SK-N-SH (cell line): Measurements from ENCODE around the gene ATG3. TPM values are rescaled to one million over a fixed set of nuclear protein-coding genes. Genes with fewer than 3 reads are reported as not detected.

Experiments used
- CTCF ChIA-PET: fragments of 300-600, 350-600 bp; formaldehyde crosslinking; extraction: SDS; loops from one replicate; lab custom pipeline; 2021; lab: Yijun Ruan, JAX
- POLR2A ChIA-PET: fragments of 350-600 bp; sonication (Branson Sonifier 250); formaldehyde crosslinking; extraction: SDS; loops from one replicate; lab custom pipeline; 2020; ENCODE audit warnings: antibody characterized with exemption, inconsistent platforms; lab: Yijun Ruan, JAX
- DNase-seq: peaks from one replicate; pipeline ENCODE4 v3.0.0; 2012
- H2AFZ ChIP-seq: fragments of 200-600 bp; sonication (generic); 2 replicates; pipeline ENCODE4 v1.8.1; 2016; ENCODE audit warnings: antibody characterized with exemption, mild to moderate bottlenecking, low read depth
- H3F3A ChIP-seq: fragments of 200-600 bp; sonication (generic); replicated peaks from 2 replicates; pipeline ENCODE3; 2016; ENCODE audit warnings: antibody characterized with exemption, mild to moderate bottlenecking; ENCODE audit not compliant: insufficient read depth
- H3K27ac ChIP-seq, 2 experiments: fragments of 200-500 bp in 1 of 2; fragments of 200-600 bp in 1 of 2; sonication (Bioruptor generic) in 1 of 2; sonication (generic), shearing (Covaris generic) in 1 of 2; 2 replicates each; pipeline versions ENCODE4 v1.5.1 to v1.6.1; 2014 to 2016; ENCODE audit warnings: low read depth in 2 of 2, inconsistent platforms in 1 of 2, low read length in 1 of 2, mild to moderate bottlenecking in 1 of 2, mixed read lengths in 1 of 2
- H3K27me3 ChIP-seq: fragments of 200-600 bp; sonication (generic), shearing (Covaris generic); 2 replicates; pipeline ENCODE4 v1.6.1; 2016; ENCODE audit warnings: mixed run types; ENCODE audit not compliant: insufficient read depth
- H3K36me3 ChIP-seq, 2 experiments: fragments of 200-500 bp in 1 of 2; fragments of 200-600 bp in 1 of 2; sonication (Bioruptor generic) in 1 of 2; sonication (generic) in 1 of 2; replicated peaks in 1 of 2; 2 replicates each; pipeline versions ENCODE3 to v1.5.1; 2014 to 2016; ENCODE audit warnings: low read length in 1 of 2, mild to moderate bottlenecking in 1 of 2; ENCODE audit not compliant: insufficient read depth in 2 of 2, control insufficient read depth in 1 of 2
- H3K4me1 ChIP-seq, 2 experiments: fragments of 200-500 bp in 1 of 2; fragments of 200-600 bp in 1 of 2; sonication (Bioruptor generic) in 1 of 2; sonication (generic), shearing (Covaris generic) in 1 of 2; 2 replicates each; pipeline versions ENCODE4 v1.5.1 to v1.6.1; 2014 to 2016; ENCODE audit warnings: low read depth in 1 of 2, low read length in 1 of 2, mixed run types in 1 of 2; ENCODE audit not compliant: insufficient read depth in 2 of 2, control insufficient read depth in 1 of 2
- H3K4me2 ChIP-seq: fragments of 200-600 bp; sonication (generic), shearing (Covaris generic); 2 replicates; pipeline ENCODE4 v1.6.1; 2017; ENCODE audit warnings: mixed run types
- H3K4me3 ChIP-seq, 2 experiments: fragments of 200-500 bp in 1 of 2; fragments of 200-600 bp in 1 of 2; sonication (Bioruptor generic) in 1 of 2; sonication (generic), shearing (Covaris generic) in 1 of 2; 2 replicates each; pipeline versions ENCODE4 v1.5.1 to v1.8.1; 2014 to 2016; ENCODE audit warnings: low read depth in 2 of 2, inconsistent platforms in 1 of 2, low read length in 1 of 2, mild to moderate bottlenecking in 1 of 2, mixed read lengths in 1 of 2, moderate library complexity in 1 of 2
- H3K79me2 ChIP-seq: fragments of 200-600 bp; sonication (generic); 2 replicates; pipeline ENCODE4 v1.8.1; 2017; ENCODE audit warnings: mild to moderate bottlenecking; ENCODE audit not compliant: insufficient read depth
- H3K9ac ChIP-seq: fragments of 200-600 bp; sonication (generic); 2 replicates; pipeline ENCODE4 v1.6.1; 2017; ENCODE audit warnings: mixed run types
- H3K9me2 ChIP-seq: fragments of 200-600 bp; sonication (generic); 2 replicates; pipeline ENCODE4 v1.6.1; 2017; ENCODE audit warnings: mixed run types
- H3K9me3 ChIP-seq: fragments of 200-600 bp; sonication (generic); 2 replicates; pipeline ENCODE4 v1.6.1; 2017; ENCODE audit warnings: mixed run types, mild to moderate bottlenecking, moderate library complexity
- H4K20me1 ChIP-seq: fragments of 200-600 bp; sonication (generic); 2 replicates; pipeline ENCODE4 v1.6.1; 2017; ENCODE audit warnings: mild to moderate bottlenecking, mixed run types; ENCODE audit not compliant: insufficient read depth
- EP300 ChIP-seq, 2 experiments: IDR thresholded peaks; 2 replicates each; pipeline versions ENCODE4 v1.4.0 to v1.6.1; 2012; ENCODE audit warnings: borderline replicate concordance in 1 of 2, low read depth in 1 of 2, low read length in 1 of 2
- EZH2phosphoT487 ChIP-seq: fragments of 200-600 bp; sonication (generic); IDR thresholded peaks from 2 replicates; pipeline ENCODE4 v1.6.1; 2017; ENCODE audit warnings: low read depth, mixed run types, mild to moderate bottlenecking, antibody characterized with exemption, moderate library complexity, borderline replicate concordance
- FOXM1 ChIP-seq: IDR thresholded peaks from 2 replicates; pipeline ENCODE4 v1.4.0; 2012; ENCODE audit warnings: low read depth, mild to moderate bottlenecking
- IRF3 ChIP-seq: fragments of 150-350 bp; IDR thresholded peaks from 2 replicates; pipeline ENCODE4 v1.6.1; 2016; ENCODE audit warnings: mild to moderate bottlenecking, low read depth, low read length
- POLR2AphosphoS5 ChIP-seq: IDR thresholded peaks from 2 replicates; pipeline ENCODE4 v1.6.1; 2012; ENCODE audit warnings: low read depth, low read length
- RAD21 ChIP-seq: IDR thresholded peaks from 2 replicates; pipeline ENCODE4 v1.6.1; 2012; ENCODE audit warnings: mild to moderate bottlenecking, low read length
- REST ChIP-seq: IDR thresholded peaks from 2 replicates; pipeline ENCODE4 v1.6.1; 2012; ENCODE audit warnings: mild to moderate bottlenecking, low read depth, low read length, moderate library complexity
- RXRA ChIP-seq: IDR thresholded peaks from 2 replicates; pipeline ENCODE4 v1.4.0; 2012; ENCODE audit warnings: low read depth, mild to moderate bottlenecking, borderline replicate concordance
- SIN3A ChIP-seq: IDR thresholded peaks from 2 replicates; pipeline ENCODE4 v1.6.1; 2012; ENCODE audit warnings: low read depth, mild to moderate bottlenecking, low read length, moderate library complexity, borderline replicate concordance
- SMC3 ChIP-seq: IDR thresholded peaks from 2 replicates; pipeline ENCODE4 v1.6.1; 2012; ENCODE audit warnings: low read depth, low read length, improper control_type of control experiment
- TCF12 ChIP-seq: IDR thresholded peaks from 2 replicates; pipeline ENCODE4 v1.4.0; 2012
- TEAD4 ChIP-seq: IDR thresholded peaks from 2 replicates; pipeline ENCODE4 v1.4.0; 2012; ENCODE audit warnings: mild to moderate bottlenecking, borderline replicate concordance; ENCODE audit not compliant: insufficient read depth
- USF1 ChIP-seq: IDR thresholded peaks from 2 replicates; pipeline ENCODE4 v1.4.0; 2012; ENCODE audit warnings: low read depth, borderline replicate concordance
- YY1 ChIP-seq: IDR thresholded peaks from 2 replicates; pipeline ENCODE4 v1.4.0; 2012; ENCODE audit warnings: low read depth, mild to moderate bottlenecking
- WGBS: methylation state at CpG from one replicate; pipeline ENCODE4 v1.1.6; 2017; ENCODE audit warnings: low lambda C conversion rate; 5-methylcytosine and 5-hydroxymethylcytosine counted together
- polyA plus RNA-seq, 3 experiments: library from polyadenylated mRNA; depleted of rRNA; stranded (reverse); fragments of >200 nt; gene quantifications; 2 replicates each; pipeline ENCODE4 v1.2.3, GENCODE V29; 2012
- TF ChIP-seq, protein P1 (sequence below): fragments of 200-600 bp; sonication (generic); IDR thresholded peaks from 2 replicates; pipeline ENCODE4 v1.6.1; 2017; ENCODE audit warnings: antibody characterized with exemption, mild to moderate bottlenecking, moderate library complexity
- TF ChIP-seq, protein P2 (sequence below): fragments of 150-350 bp; IDR thresholded peaks from 2 replicates; pipeline ENCODE4 v1.6.1; 2017; ENCODE audit warnings: antibody characterized with exemption, low read length, low read depth, borderline replicate concordance

Gene ATG3
- polyA plus RNA-seq, 1 of the 3 experiments (the other 2 are of a cell fraction): 38.8 TPM

DNA sequence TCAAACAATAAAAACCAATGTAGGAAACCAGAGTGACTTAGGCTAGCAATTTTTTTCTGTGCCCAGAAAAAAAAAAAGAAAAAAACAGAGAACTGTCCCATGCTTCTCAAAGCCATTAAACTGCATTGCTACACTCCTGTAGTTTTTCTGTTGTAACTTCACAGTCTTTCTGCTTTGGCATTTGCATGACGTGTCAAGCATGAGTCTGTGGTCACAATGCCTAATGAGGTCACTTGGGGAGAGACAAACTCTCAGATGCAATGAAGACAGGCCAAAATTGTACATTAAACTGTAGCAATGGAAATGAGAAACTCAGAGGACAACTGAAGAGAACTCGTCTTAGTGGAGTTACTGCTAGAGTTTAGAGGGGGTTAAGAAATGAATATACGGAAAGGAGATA, 48.4 kb upstream of the ATG3 start (continued):
- TF ChIP-seq REST (no peak), SIN3A (no peak), RAD21 (no peak), POLR2AphosphoS5 (no peak), SMC3 (no peak)

- H3K27ac ChIP-seq: peak overlapping the region in 1 of 2 experiments; percentile 96; a peak in 2 of 4 replicates
- no peaks in the 10 kb centered on the region for H3K9me2 ChIP-seq
- H3K36me3 ChIP-seq: peaks cover 53 to 67% of the 10 kb centered on the region in 2 experiments
- no peak overlapping the region for H2AFZ ChIP-seq
- H3K4me1 ChIP-seq: peaks cover 4 to 5% of the 10 kb centered on the region in 2 experiments; a peak in 3 of 4 replicates
- H4K20me1 ChIP-seq: no peaks in the 10 kb centered on the region
- no peak overlapping the region for H3K9ac ChIP-seq
- no peak for DNase-seq
- TF ChIP-seq EP300 (IDR thresholded peaks at IDR 0.05; ENCODE audit: borderline replicate concordance in 1 of 2, low read depth in 1 of 2, low read length in 1 of 2) (no peak), FOXM1 (no peak), POLR2AphosphoS5 (no peak), IRF3 (no peak)
- H3K27me3 ChIP-seq: no peaks in the 10 kb centered on the region
- H3K79me2 ChIP-seq: no peaks in the 10 kb centered on the region
- ChIA-PET POLR2A (no interaction called here), CTCF (interaction anchor here (0.9 to 1.3 kb wide), 3 partner anchors 12 to 372 kb away, joined by 3 to 4 read pairs (median 3); no protein-coding TSS in a partner anchor)
- H3K4me3 ChIP-seq: no peak overlapping the region
- no peak overlapping the region for H3K4me2 ChIP-seq
- no peaks in the 10 kb centered on the region for H3K9me3 ChIP-seq
- peaks cover 49% of the 10 kb centered on the region for H3F3A ChIP-seq
Observed at GRCh38 chr3:112607863-112608262, 46.1 kb upstream of the ATG3 start.

GRCh38 chr3:112606098-112606497, 44.3 kb upstream of the ATG3 start:
- Histone ChIP-seq H3K27me3 (no peaks in the 10 kb centered on the region), H4K20me1 (no peaks in the 10 kb centered on the region), H2AFZ (no peak overlapping the region), H3K4me2 (no peak overlapping the region), H3K36me3 (peaks cover 40 to 65% of the 10 kb centered on the region in 2 experiments), H3K4me3 (no peak overlapping the region), H3F3A (peaks cover 45% of the 10 kb centered on the region), H3K9me2 (no peaks in the 10 kb centered on the region), H3K27ac (peak overlapping the region in 1 of 2 experiments; percentile 96; a peak in 2 of 4 replicates), H3K9ac (peak overlapping the region; percentile 34; the same call in 1 of the 2 replicates), H3K9me3 (no peaks in the 10 kb centered on the region), H3K4me1 (peaks cover 4 to 5% of the 10 kb centered on the region in 2 experiments; a peak in 3 of 4 replicates), H3K79me2 (no peaks in the 10 kb centered on the region)
- POLR2A ChIA-PET: no interaction called here
- CTCF ChIA-PET: interaction anchor here (1.1 kb wide), 1 partner anchor 34 kb away, joined by 3 read pairs; no protein-coding TSS in a partner anchor
- 92% methylated on average over 2 of the region's 2 CpGs for WGBS
- no peak for DNase-seq
- TF ChIP-seq, protein P1, sequence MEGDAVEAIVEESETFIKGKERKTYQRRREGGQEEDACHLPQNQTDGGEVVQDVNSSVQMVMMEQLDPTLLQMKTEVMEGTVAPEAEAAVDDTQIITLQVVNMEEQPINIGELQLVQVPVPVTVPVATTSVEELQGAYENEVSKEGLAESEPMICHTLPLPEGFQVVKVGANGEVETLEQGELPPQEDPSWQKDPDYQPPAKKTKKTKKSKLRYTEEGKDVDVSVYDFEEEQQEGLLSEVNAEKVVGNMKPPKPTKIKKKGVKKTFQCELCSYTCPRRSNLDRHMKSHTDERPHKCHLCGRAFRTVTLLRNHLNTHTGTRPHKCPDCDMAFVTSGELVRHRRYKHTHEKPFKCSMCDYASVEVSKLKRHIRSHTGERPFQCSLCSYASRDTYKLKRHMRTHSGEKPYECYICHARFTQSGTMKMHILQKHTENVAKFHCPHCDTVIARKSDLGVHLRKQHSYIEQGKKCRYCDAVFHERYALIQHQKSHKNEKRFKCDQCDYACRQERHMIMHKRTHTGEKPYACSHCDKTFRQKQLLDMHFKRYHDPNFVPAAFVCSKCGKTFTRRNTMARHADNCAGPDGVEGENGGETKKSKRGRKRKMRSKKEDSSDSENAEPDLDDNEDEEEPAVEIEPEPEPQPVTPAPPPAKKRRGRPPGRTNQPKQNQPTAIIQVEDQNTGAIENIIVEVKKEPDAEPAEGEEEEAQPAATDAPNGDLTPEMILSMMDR: no peak
- TF ChIP-seq, protein P2, sequence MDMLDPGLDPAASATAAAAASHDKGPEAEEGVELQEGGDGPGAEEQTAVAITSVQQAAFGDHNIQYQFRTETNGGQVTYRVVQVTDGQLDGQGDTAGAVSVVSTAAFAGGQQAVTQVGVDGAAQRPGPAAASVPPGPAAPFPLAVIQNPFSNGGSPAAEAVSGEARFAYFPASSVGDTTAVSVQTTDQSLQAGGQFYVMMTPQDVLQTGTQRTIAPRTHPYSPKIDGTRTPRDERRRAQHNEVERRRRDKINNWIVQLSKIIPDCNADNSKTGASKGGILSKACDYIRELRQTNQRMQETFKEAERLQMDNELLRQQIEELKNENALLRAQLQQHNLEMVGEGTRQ: no peak
- TF ChIP-seq USF1: no peak
- no peak for TF ChIP-seq TCF12
- no peak for TF ChIP-seq SIN3A
- TF ChIP-seq YY1: no peak
- no peak for TF ChIP-seq EZH2phosphoT487
- no peak for TF ChIP-seq POLR2AphosphoS5
- no peak for TF ChIP-seq RXRA
- no peak for TF ChIP-seq TEAD4
